Epidermal melanocyte (primary cell): ENCODE data around the gene FOXN1.
"Not testable (repeated sequence)": the region's sequence is repeated elsewhere in the genome, so short reads cannot be mapped to it uniquely, and the experiment has no call there.

Experiments used
- DNase-seq: peaks from one replicate; pipeline ENCODE4 v3.0.0; 2011; ENCODE audit warnings: low spot score; ENCODE audit not compliant: insufficient read length

The FOXN1 gene, protein sequence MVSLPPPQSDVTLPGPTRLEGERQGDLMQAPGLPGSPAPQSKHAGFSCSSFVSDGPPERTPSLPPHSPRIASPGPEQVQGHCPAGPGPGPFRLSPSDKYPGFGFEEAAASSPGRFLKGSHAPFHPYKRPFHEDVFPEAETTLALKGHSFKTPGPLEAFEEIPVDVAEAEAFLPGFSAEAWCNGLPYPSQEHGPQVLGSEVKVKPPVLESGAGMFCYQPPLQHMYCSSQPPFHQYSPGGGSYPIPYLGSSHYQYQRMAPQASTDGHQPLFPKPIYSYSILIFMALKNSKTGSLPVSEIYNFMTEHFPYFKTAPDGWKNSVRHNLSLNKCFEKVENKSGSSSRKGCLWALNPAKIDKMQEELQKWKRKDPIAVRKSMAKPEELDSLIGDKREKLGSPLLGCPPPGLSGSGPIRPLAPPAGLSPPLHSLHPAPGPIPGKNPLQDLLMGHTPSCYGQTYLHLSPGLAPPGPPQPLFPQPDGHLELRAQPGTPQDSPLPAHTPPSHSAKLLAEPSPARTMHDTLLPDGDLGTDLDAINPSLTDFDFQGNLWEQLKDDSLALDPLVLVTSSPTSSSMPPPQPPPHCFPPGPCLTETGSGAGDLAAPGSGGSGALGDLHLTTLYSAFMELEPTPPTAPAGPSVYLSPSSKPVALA

DNA sequence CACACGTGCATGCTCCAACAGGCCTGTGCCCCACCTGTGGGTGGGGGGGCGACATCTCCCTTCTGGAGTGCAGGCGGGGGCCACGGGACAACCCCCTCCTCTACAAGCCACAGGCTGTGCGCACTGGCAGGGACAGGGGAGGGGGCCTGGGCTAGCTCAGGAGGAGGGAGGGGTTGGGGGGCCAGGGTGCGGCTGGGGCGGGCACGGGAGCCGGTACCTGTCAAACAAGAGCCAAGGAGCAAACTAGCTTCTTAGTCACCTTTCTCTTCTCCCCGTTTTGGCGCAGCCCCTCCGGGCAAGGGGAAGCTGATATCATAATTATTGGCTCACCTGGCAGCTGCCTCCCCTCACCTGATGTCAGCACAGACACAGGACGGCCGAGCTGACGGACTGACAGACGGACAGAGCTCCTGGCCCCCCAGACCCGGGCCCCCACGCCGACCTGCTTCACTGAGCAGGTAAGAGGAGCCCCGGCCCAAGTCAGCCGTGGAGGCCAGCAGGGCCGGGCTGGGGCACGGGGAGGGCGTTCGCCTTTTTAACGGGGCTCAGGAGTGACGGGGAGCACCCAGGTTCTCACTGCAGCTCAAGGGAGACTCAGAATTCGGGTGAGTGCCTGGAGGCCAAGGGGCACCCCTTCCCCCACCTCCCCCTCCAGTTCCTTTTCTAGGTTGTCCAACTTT lies at the start of gene FOXN1:
TSS of gene FOXN1 (plus strand) at position 363 of the 680 bp plus-strand sequence. CDS start 17,622 bp downstream, outside the sequence.
- no peak for DNase-seq

DNA sequence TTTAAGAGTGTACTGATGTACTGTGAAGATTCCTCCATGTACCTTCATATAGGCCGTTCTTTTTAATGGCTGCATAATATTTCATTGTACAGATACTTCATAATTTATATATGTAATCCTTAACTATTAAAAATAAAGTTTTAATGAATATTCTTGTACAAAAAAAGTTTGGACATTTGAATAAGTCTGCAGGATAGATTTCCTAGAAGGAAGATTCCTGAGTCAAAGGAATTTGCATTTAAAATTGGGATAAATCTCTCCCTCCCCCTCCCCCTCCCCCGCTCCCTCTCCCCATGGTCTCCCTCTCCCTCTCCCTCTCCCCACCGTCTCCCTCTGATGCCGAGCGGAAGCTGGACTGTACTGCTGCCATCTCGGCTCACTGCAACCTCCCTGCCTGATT lies 48.3 kb upstream of the FOXN1 start:
- DNase-seq: no peak

DNA sequence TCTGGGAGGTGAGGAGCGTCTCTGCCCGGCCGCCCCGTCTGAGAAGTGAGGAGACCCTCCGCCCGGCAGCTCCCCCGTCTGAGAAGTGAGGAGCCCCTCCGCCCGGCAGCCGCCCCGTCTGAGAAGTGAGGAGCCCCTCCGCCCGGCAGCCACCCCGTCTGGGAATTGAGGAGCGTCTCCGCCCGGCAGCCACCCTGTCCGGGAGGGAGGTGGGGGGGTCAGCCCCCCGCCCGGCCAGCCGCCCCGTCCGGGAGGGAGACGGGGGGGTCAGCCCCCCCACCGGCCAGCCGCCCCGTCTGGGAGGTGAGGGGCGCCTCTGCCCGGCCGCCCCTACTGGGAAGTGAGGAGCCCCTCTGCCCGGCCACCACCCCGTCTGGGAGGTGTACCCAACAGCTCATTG lies 47.3 kb upstream of the FOXN1 start:
- not testable (repeated sequence) for DNase-seq

DNA sequence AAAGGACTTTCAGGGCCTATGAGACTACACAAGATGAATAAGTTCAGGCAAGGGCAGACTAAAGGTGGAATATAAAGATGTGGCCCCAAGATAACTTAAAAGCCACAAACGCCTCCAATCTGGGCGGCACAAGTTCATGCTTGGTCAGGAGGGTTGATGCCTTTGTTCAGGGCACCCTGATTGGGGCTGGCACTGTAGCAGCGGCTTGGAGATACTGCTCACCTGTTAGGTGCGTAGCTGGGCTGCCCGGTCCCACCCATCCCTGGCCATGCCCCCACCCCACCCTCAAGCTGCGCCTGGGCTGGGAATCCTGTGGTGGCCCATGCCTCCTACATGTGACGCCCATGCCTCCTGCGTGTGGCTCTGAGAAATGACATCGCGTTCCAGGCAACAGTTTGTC lies 45.2 kb upstream of the FOXN1 start:
- DNase-seq: no peak

DNA sequence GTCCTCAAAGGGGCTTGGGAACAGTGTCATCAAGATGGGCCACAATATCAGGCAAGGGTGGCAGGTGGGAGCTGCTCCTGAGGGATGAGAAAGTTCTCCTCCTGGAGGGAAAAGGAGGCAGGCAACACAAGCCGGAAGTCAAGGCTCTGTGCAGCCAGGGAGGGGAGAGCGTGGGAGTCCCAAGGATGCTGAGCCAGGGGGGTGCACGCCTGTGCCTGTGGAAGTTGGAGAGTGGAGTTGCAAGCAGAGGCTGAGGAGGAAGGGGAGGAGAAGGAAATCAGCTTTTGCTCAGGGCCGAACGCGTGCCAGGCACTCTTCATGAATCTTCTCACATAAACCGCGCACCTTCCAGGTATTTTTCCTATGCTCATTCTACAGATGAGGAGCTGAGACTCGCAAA lies 40.1 kb upstream of the FOXN1 start:
- DNase-seq: no peak

DNA sequence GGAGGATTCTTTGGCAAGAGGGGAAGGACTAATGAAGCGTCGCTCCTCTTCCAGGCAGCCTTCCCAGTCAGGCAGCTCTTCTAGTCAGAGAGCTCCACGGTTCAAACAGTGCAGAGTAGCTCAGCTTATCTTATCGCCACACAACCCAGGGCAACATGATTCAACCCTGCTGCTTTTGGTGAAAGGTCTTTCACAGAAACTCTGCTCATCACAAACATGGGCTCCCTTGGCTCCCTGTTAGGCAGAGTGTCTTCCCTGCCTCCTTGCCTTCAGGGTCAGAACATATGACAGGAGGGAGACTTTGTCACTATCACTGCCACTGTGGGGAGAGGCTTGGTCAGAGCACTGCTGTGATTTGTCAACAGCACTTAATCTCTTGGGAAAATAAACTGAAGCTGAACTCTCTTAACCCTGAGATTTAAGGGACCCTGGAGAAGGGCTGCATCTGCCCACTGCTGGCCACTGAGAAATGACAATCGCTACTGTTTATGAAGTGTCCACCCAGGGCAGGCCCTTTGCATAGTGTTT lies 39.6 kb upstream of the FOXN1 start:
- DNase-seq: no peak

DNA sequence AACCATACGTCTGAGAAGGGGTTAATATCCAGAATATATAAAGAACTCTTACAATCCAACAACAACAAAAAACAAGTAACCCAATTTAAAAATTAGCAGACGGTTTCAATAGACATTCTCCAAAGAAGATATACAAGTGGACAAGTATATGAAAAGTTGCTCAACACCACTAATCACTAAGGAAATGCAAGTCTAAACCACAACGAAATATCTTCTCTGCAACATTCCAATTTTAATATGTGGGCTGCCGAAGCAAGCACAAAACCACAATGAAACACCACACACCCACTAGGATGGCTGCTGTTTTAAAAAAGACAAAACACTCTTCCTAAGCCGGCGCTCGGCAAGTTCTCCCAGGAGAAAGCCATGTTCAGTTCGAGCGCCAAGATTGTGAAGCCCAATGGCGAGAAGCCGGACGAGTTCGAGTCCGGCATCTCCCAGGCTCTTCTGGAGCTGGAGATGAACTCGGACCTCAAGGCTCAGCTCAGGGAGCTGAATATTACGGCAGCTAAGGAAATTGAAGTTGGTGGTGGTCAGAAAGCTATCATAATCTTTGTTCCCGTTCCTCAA lies 38.6 kb upstream of the FOXN1 start:
- peak; percentile 9 for DNase-seq

DNA sequence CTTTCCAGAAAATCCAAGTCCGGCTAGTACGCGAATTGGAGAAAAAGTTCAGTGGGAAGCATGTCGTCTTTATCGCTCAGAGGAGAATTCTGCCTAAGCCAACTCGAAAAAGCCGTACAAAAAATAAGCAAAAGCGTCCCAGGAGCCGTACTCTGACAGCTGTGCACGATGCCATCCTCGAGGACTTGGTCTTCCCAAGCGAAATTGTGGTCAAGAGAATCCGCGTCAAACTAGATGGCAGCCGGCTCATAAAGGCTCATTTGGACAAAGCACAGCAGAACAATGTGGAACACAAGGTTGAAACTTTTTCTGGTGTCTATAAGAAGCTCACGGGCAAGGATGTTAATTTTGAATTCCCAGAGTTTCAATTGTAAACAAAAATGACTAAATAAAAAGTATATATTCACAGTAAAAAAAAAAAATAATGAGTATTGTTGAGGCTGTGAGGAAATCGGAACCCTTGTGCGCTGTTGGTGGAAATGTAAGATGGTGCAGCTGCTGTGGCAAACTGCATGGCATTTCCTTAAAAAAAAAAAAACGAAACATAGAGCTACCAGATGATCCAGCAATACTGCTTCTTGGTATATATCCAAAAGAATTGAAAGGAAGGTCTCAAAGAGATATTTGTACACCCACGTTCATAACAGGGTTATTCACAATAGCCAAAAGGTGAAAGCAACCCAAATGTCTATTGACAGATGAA lies 38.0 kb upstream of the FOXN1 start:
- DNase-seq: not testable (repeated sequence)

DNA sequence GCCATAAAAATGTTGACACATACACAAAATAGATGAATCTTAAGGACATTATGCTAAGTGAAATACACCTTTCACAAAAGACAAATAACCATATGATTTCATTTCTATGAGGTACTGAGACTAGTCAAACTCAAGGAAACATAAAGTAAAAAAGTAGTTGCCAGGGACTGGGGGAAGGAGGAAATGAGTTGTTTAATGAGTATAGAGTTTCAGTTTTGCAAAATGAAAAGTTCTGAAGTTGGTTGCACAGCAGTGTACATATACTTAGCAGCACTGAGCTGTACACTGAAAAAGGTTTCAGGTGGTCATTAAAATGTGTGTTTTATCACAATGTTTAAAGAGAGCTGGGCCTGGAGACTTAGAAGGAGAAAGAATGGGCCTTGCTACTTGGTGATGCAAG lies 37.4 kb upstream of the FOXN1 start:
- DNase-seq: no peak

DNA sequence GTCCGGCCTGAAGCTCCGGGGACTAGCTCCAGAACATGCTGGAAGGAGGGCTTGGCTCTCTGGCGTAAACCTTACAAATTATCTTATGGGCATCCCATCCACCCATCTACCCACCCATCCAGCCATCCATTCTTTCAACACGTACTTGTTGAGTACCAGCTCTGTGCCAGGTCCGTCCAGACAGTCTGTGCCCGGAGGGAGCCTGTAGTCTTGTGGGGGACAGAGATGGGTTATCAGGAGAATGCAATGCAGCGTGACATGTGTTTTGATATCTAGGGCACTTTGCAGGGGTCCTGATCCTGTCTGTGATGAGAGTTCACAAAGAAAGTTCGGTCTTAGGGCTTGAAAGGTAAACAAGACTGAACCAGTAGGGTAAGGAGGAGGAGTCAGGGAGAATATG lies 36.8 kb upstream of the FOXN1 start:
- no peak for DNase-seq

DNA sequence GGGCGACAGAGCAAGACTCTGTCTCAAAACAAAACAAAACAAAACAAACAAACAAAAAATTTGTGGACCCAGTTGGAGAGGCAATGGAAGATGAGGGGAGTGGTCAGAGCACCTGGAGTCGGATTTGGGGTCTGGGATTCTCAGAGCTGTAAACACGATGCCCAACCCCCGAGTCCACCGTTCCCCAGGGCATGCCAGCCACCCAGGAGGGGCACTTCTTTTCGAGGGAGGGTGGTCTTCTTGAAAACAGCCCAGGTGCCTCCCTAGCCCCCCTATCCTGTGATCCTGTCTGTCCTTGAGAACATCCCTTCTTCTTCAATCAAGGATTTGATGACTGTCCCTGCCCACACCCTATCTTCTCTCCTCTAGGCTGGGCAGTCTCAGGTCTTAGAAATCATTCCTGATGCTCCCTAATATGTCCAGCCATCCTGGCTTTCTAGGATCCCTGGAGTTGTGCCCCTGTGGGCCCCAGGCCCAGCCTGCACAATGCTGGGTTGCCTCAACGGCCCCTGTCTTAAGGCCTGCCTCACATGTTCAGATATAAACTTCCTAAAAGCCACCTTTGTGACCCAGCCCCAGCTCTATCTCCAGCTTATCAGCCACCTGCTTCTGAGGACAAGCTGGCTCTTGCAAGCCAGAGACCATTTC lies 35.8 kb upstream of the FOXN1 start:
- DNase-seq: no peak

DNA sequence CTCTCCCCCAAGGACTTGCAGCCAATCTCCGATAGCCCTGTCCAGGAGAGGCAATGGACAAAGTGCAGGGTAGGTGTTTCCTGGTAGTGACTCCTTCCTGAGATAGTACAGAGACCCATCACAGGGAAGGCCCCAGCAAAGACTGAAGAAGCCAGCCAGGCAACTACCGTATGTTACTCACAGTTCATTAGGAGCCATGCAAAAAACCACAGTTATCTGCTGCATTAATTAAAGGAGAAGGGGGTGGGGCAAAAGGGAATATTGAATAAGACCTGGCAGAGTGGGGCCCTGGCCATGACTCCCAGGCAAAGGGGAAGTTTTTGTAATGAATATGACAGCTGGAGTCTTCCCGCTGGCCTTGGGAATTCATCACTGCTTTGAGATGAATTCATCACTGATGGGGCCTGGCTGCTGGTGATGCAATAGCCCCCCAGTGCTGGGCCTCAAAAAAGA lies 35.2 kb upstream of the FOXN1 start:
- DNase-seq: no peak

DNA sequence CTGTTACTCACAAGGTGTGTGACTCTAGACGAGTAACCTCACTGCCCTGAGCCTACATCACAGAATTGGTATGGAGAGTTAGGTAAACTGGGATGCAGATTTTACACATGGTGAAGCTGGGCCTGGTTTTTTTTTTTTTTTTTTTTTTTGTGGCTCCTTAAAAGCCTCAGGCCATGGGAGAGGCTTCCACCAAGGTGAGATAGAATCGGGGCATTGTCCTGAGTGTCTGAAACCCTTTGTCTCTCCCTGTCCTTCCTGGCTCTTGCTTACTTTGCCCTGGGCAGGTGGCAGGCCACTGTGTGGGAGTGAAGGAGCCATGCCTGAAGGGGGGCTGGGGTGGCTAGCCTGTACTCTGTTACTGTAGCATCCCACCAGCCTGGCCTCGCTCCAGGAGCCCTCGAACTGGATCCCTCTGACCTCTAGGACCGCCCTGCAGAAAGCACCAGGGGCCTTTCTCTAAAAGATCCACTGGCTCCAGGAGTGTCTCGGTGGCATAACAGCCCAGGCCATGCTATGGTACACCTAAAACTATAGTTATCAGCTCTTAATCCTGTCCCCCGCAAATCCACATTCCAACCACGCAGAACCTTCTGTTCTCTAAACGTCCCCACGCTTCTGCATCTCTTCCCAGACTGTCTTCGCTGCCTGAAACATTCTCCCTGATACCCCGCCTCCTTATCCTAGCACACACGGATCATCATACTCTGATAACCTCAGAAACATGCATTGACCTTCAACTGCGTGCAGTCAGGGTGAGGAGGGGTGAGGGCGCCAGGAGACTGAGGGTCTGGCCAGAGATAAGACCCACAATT lies 34.4 kb upstream of the FOXN1 start:
- no peak for DNase-seq

DNA sequence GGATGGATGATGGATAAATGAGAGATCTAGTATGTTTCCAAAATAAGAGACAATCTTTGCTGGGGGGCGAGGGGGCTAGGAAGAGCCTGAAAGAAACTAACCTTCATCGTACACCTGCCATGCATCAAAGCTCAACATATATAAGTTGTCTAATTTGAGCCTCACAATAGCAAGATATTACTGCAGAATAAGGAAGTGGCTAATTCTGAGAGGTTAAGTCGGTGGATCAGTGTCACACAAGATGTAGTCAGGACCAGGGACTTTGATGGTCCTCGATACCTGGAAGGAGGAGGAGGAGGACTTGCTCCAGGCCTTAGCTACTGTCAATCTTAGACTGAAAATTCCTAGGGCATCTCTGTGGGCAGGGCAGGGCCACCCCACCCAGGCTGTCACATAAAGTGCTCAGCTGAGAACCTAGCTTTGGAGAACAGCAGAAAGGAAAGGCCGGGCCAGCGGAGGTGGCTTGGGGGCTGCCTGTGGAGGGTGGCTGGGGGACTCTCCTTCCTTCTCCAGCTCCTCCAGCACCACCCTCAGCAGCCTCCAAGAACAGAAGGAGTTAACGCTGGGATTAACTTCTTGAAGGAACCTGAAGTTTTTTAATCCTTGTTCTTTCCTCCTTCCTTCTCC lies 33.2 kb upstream of the FOXN1 start:
- no peak for DNase-seq

DNA sequence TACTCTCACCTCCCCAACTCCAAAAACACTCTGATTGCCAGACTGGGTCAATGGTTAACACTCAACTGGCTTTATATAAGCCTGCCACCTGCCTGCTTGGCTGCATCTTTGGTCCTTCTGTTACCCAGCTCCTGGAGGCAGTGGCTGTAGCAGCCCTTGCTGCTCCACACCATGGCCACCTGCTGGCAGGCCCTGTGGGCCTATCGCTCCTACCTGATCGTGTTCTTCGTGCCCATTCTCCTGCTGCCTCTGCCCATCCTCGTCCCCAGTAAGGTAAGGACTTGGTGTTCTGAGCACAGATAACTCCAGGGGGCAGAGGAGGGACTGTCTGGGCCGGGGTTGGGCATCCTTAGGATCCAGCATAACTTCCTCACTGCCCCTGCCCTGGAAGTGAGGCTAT lies 32.6 kb upstream of the FOXN1 start, which contains the start of gene SLC13A2:
TSS of gene SLC13A2 (plus strand) at position 103 of the 400 bp plus-strand sequence. CDS start at position 172, 69 bp downstream.
- no peak for DNase-seq

DNA sequence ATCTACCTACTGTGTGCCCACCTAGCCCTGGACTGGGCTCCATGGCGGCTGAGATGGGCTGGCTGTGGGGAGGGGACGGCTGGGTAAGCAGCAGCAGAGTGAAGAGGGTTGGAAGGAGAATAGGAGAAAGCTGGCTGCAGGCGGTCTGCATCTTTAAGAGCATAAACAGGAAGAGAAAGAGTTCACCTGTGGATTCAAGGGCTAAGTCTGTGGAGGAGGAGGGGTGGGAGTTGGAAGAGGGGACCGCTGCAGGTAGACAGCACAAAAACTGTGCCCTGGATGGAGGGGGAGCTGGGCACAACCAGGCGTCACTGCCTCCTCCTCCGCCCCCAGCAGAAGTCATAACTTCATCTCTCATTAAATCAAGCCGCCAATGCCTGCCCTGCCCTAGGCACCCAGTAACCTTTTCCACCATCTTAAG lies 32.0 kb upstream of the FOXN1 start:
- DNase-seq: no peak

DNA sequence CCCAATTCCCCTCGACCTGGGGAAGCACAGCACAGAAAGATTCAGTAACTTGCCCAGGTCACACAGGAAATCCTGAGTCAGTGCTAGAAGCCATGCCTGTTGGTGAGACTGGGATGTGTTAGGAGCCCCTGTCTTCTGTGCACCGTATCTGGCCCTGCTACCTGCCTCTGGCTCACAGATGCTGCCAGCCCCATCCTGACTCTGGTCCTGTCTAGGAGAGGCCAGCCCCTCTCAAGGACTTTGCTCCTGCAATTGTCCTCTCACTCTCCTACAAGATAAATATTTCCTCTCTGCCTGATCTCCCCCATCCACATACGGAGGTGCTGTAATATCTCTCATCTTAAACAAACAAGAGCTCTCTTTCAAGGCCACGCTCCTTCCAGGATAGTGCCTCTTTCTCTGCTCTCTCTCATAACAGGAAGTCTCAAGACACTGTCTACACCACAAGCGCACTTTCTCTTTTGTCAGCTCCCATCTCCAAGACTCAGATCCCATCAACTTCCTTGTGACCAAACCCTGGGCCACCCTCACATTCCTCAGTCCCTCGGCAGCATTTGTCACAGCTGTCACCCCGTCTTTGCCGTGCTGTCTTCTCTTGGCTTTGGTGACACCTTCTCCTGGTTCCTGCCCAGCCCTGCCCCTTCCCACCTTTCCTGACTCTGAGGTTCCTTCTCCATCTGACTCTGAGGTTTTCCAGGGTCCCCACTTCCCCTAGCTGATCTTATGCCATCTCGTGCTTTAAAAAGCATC lies 30.8 kb upstream of the FOXN1 start:
- no peak for DNase-seq
